MM.1S (cell line): ENCODE results near the gene VSTM4.

Source experiments
- DNase-seq: peaks from one replicate; pipeline ENCODE4 v3.0.0-alpha.2; 2015
- H2AFZ ChIP-seq: fragments of 300-600 bp; sonication (generic); 2 replicates; pipeline ENCODE4 v1.6.0; 2016; ENCODE audit warnings: antibody characterized with exemption, low read length
- H3F3A ChIP-seq: fragments of 300-600 bp; sonication (generic); 2 replicates; pipeline ENCODE4 v1.6.1; 2016; ENCODE audit warnings: mild to moderate bottlenecking, antibody characterized with exemption, low read length, moderate library complexity, mixed read lengths; ENCODE audit not compliant: insufficient read depth
- H3K27ac ChIP-seq: fragments of 300-600 bp; sonication (generic); 2 replicates; pipeline ENCODE4 v1.5.1; 2016; ENCODE audit warnings: mild to moderate bottlenecking, low read length
- H3K27me3 ChIP-seq: fragments of 300-600 bp; sonication (generic); replicated peaks from 2 replicates; pipeline ENCODE4 v1.6.0; 2016; ENCODE audit warnings: low read length; ENCODE audit not compliant: insufficient read depth
- H3K36me3 ChIP-seq: fragments of 300-600 bp; sonication (generic); replicated peaks from 2 replicates; pipeline ENCODE4 v1.6.1; 2016; ENCODE audit warnings: mild to moderate bottlenecking, low read length, mixed read lengths; ENCODE audit not compliant: insufficient read depth
- H3K4me1 ChIP-seq: fragments of 300-600 bp; sonication (generic); 2 replicates; pipeline ENCODE4 v1.6.1; 2016; ENCODE audit warnings: low read length, mixed read lengths
- H3K4me2 ChIP-seq: fragments of 300-600 bp; sonication (generic); 2 replicates; pipeline ENCODE4 v1.6.0; 2016; ENCODE audit warnings: low read depth, low read length
- H3K4me3 ChIP-seq: fragments of 300-600 bp; sonication (generic); 2 replicates; pipeline ENCODE4 v1.5.1; 2016; ENCODE audit warnings: low read length, mixed read lengths
- H3K79me2 ChIP-seq: fragments of 300-600 bp; sonication (generic); 2 replicates; pipeline ENCODE4 v1.6.1; 2016; ENCODE audit warnings: mixed run types, low read length, mixed read lengths
- H3K9ac ChIP-seq: fragments of 300-600 bp; sonication (generic); 2 replicates; pipeline ENCODE4 v1.6.1; 2016; ENCODE audit warnings: low read length, mixed read lengths
- H3K9me2 ChIP-seq: fragments of 300-600 bp; sonication (generic); replicated peaks from 2 replicates; pipeline ENCODE4 v1.6.1; 2016; ENCODE audit warnings: mild to moderate bottlenecking, low read length, mixed read lengths; ENCODE audit not compliant: insufficient read depth
- H3K9me3 ChIP-seq: fragments of 300-600 bp; sonication (generic); replicated peaks from 2 replicates; pipeline ENCODE4 v1.6.1; 2016; ENCODE audit warnings: mild to moderate bottlenecking, low read length, mixed read lengths; ENCODE audit not compliant: insufficient read depth
- H4K20me1 ChIP-seq: fragments of 300-600 bp; sonication (generic); 2 replicates; pipeline ENCODE4 v1.6.1; 2016; ENCODE audit warnings: mild to moderate bottlenecking, low read length, moderate library complexity, mixed read lengths; ENCODE audit not compliant: insufficient read depth
- CTCF ChIP-seq: fragments of 300-600 bp; sonication (generic); IDR thresholded peaks from 2 replicates; pipeline ENCODE4 v1.5.1; 2016; ENCODE audit warnings: antibody characterized with exemption, low read length, mixed read lengths
- EZH2 ChIP-seq: fragments of 300-600 bp; sonication (generic); optimal IDR thresholded peaks from 2 replicates; pipeline ENCODE3; 2017; ENCODE audit warnings: low read depth, mild to moderate bottlenecking, antibody characterized with exemption, low read length, mixed read lengths
- EZH2phosphoT487 ChIP-seq: fragments of 300-600 bp; sonication (generic); IDR thresholded peaks from 2 replicates; pipeline ENCODE4 v1.6.1; 2018; ENCODE audit warnings: antibody characterized with exemption, low read length

The VSTM4 gene

DNA sequence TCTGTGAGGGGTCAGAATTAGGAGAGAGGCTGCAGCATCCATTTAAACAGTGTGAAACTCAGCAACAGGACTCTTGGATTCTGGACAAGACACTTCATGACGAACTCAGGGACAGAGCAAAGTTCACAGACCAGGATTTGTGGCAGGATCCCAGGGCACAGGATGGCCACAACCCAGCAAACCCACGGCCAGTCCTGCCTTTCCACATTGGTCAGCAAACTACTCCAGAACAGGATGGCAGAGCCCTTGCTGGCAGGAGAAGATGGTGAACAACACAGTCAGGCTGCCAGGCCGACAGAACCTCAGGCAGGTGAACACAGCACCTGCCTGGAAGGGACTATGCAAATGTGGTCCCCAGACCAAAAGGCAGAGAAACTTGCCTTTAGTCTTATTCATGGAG lies 34.4 kb downstream of the VSTM4 start:
- no peak overlapping the region for H3K4me3 ChIP-seq
- no peak overlapping the region for H2AFZ ChIP-seq
- H3F3A ChIP-seq = peaks cover 36% of the 10 kb centered on the region
- DNase-seq = peak; percentile 43
- H3K27me3 ChIP-seq = no peaks in the 10 kb centered on the region
- no peaks in the 10 kb centered on the region for H3K9me3 ChIP-seq
- H3K79me2 ChIP-seq = no peaks in the 10 kb centered on the region
- peaks cover 53% of the 10 kb centered on the region for H3K4me1 ChIP-seq
- peak overlapping the region; percentile 60; the same call in 1 of the 2 replicates for H3K27ac ChIP-seq
- TF ChIP-seq CTCF = no peak
- TF ChIP-seq EZH2phosphoT487 = no peak
- TF ChIP-seq EZH2 = no peak
- no peak overlapping the region for H3K9ac ChIP-seq
- no peaks in the 10 kb centered on the region for H3K36me3 ChIP-seq
- no peaks in the 10 kb centered on the region for H3K9me2 ChIP-seq
- H4K20me1 ChIP-seq = no peaks in the 10 kb centered on the region
- peak overlapping the region; percentile 4; the same call in 1 of the 2 replicates for H3K4me2 ChIP-seq

GRCh38 chr10:49080071-49080470 lies 35.3 kb downstream of the VSTM4 start:
- Histone ChIP-seq H3K9me2 (no peaks in the 10 kb centered on the region), H3K4me2 (peak overlapping the region; percentile 4), H4K20me1 (no peaks in the 10 kb centered on the region), H3K27ac (peak overlapping the region; percentile 60), H3K27me3 (no peaks in the 10 kb centered on the region), H3K79me2 (no peaks in the 10 kb centered on the region), H3K36me3 (no peaks in the 10 kb centered on the region), H2AFZ (no peak overlapping the region), H3K4me3 (no peak overlapping the region), H3K9ac (peak overlapping the region; percentile 6; the same call in 1 of the 2 replicates), H3K9me3 (no peaks in the 10 kb centered on the region), H3F3A (peaks cover 36% of the 10 kb centered on the region), H3K4me1 (peaks cover 57% of the 10 kb centered on the region)
- DNase-seq = peak; percentile 94
- no peak; the same call in 1 of the 2 replicates for TF ChIP-seq CTCF
- no peak for TF ChIP-seq EZH2phosphoT487
- no peak for TF ChIP-seq EZH2

DNA sequence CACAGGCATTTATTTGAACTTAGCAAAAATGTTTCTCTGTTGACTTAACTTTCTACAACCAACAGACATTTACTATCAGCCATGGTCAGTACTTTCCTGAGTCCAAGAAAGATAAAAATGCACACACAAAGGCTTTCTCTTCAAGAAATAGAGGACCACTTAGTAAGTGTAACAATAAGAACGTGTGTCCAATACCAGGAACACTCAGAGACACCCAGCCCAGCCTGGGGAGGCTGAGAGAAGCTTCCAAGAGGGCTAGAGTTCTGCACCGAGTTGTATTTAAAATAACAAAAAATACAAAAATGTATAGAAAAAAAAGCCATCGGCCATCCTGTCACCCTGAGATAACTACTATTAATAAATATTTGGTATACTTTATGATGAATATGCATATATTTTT lies 35.8 kb downstream of the VSTM4 start:
- no peaks in the 10 kb centered on the region for H3K79me2 ChIP-seq
- H3K9me2 ChIP-seq = no peaks in the 10 kb centered on the region
- no peak overlapping the region for H3K4me3 ChIP-seq
- H3F3A ChIP-seq = peaks cover 36% of the 10 kb centered on the region
- TF ChIP-seq EZH2phosphoT487 (no peak), EZH2 (no peak), CTCF (no peak)
- peaks cover 57% of the 10 kb centered on the region for H3K4me1 ChIP-seq
- H2AFZ ChIP-seq = no peak overlapping the region
- 0 out of 2 replicates have a peak overlapping the region, but pooled peaks have one; percentile 20 for H3K4me2 ChIP-seq
- no peaks in the 10 kb centered on the region for H3K27me3 ChIP-seq
- H3K9me3 ChIP-seq = no peaks in the 10 kb centered on the region
- no peaks in the 10 kb centered on the region for H4K20me1 ChIP-seq
- H3K27ac ChIP-seq = peak overlapping the region; percentile 60; the same call in 1 of the 2 replicates
- H3K9ac ChIP-seq = no peak overlapping the region
- H3K36me3 ChIP-seq = no peaks in the 10 kb centered on the region
- no peak for DNase-seq
